Anterior cingulate cortex (tissue), 58 donors: ENCODE results near the gene TSPOAP1.

Experiments used
- DNase-seq, 58 donors: peaks; one replicate each; lab custom pipeline; 2025; lab: John Stamatoyannopoulos, UW

Gene TSPOAP1

DNA sequence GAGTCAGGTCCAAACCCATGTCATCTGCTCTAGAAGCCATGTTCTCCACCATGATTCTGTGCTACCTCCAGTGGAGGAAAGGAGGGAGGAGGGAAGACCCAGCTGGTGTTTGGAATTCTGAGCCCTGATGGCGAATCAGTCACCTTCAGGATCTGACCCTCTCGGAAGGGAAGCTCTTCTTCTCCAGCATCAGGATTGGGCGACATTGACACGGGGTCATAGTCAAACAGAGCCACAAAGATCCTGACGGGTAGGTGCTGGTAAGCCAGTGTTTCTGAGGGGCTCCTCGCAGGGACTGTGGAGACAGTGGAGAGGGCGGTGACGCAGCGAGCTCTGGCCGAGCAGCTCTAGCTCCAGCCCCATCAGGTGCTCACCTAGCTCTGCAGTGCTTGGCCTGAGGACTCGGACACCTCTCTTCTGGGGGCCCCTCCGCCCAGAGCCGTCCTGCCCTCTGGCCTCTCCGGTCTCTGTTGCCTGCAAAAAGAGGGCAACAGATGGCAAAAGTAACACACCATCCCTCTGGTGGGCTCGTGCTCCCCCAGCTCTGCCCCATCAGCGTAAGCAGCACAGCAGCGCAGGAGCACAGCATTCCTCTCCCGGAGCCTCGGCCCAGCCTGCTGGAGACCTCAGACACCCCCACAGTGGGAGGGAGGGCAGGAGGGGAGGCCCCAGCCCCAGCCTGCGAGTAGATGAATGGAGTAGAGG, 21.0 kb downstream of the TSPOAP1 start:
- DNase-seq = no peak

DNA sequence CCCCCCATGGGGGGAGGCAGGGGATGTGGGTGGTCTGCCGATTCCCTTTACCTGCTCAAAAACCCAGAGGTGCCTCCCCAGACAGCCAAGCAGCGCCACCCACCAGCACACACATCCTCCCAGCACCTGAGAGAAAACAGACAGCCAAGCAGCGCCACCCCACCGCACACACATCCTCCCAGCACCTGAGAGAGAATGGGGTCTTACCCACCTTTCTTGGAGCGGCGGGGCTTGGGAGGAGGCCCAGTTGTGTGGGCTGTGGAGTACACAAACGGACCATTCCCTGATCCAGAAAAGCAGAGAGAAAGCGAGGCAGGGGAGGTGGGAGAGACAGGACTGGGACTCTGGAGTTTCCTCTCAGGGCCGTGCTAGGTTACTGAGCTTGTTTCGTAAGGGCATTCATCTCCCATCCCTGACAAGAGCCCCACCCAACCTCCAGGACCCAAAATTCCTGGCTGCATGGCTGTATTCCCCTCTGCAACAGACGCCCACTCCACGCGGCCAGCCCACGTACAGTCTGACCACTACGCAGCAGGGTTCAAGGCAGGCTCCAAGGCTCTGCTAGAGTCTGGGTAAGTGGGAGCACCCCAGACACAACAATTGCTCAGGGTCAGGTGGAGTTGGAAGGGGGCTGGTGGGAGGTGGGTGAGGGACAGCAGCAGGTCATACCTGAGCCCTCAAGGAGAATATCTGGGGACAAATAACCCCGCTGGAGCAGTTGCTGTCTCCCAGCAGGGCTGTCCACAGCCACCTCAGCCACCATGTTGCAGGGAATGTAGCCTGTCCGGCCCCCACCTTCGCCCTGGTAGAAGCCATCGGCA, 22.3 kb downstream of the TSPOAP1 start:
- DNase-seq = no peak

DNA sequence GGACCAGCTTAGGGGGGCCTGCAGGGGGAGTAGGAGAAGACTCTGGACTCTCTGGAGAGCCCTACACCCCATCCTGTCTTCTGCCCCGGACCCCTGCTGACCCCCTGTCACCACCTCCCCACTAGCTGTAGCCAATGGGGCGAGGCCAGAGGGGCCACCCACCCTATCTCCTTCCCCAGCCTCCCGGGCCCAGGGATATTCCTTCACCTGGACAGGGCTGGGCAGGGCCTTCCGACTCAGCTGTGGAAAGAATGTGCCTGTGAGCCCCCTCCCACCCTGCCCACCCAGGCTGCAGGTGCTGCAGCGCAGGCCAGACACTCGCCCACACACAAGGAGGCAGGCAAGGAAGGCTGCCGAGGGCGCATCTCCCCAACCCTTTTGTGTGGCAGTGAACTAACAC, 23.0 kb downstream of the TSPOAP1 start:
- DNase-seq = no peak

DNA sequence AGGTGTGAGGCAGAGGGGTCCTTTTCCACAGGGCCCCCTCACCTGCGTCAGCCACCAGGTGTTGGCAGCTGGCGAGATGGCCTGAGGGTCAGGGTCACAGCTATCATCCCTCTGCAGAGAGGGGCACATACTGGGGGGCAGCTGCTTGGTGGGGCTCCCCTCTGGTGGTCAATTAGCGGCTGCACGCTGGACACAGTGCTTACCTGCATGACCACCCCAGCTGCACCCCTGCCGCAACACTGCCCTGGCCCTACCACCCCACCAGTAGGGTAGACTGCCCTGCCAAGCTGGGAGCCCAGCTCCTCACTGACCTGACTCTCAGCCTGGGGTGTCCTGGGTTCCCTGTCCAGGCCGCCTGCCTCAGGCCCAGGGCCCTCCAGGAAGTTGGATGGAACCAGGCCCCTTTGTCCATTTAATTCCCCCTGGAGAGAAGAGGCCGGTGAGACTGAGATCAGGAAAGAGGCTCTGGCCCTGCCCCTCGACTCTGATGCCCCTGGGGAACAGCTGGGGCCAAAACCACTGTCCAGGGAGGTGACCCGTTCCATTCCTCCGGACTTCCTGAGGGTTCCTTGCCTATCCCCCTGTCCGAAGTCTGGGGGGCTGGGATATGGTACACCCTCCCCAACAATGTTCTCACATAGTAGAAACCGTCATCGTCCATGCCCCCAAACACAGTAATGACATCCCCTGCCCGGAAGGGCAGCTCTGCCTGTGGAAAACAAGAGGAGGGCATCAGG, 23.7 kb downstream of the TSPOAP1 start:
- DNase-seq = no peak

DNA sequence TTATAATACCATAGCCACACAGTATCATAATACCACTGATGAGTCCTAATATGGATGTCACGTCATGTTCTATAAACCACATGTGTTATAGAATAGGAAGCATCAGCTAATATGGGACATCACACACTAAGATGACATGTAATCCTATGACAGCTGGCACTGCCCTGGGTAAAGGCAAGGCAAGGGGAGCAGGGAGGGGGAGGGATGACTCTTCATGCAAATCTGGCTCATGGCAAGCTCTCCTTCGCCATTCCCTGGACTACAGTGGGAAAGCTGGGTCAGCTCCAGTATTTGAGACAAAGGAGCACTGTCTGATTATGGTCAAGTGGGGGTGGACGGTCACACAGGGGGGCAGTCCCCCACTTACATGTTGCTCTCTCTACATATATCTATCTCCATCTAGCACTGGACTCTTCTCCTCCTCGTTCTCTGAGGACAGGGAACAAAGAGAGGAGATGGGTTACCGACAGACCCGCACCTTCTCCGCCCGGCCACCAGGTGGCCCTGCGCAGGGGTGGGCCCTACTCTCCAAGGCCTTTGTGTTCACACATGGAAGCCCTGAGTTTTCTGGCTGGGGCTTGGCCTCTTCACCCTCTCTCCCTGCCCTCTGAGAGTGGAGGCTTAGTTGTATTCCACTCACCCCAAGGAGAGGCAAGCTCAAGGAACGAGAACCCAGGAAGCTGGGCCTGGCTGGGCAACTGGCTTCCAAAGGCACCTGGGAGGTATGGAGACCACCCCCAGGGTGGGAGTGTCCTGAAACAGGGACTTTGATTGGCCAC, 24.4 kb downstream of the TSPOAP1 start:
- DNase-seq = peak in 5 of 58 donors; percentile 26 to 61 (median 35)

DNA sequence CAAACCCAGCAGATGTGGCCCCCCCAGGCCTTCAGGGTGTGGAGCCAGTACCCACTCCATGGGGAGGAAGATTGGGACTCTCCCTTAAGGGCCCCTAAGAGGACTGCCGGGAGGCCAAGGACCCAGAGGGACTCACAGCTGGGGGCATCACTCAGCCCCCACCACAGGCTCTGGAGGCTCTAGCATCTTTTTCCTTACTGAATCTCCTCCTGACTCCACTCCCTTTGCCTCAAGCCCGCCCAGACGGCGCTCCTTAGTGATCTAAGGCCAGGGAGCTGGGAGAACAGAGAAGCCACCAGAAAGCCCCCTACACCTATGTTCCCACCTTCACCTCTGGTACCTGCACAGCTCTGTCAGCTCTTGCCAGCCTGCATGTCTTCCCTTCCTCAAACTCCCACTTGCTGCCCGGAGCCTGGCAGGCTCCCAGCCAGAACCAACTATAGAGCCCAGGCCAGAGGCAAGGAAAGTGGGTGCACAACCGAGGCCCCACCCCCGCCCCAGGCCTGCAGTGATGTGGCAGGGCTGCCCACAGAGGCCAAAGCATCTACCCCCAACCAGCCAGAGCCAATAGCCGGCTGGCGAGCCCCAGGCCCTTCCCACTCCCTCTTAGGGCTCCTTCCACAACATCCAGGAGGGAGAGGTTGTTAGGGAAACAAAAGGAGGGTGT, 25.5 kb downstream of the TSPOAP1 start:
- no peak for DNase-seq

DNA sequence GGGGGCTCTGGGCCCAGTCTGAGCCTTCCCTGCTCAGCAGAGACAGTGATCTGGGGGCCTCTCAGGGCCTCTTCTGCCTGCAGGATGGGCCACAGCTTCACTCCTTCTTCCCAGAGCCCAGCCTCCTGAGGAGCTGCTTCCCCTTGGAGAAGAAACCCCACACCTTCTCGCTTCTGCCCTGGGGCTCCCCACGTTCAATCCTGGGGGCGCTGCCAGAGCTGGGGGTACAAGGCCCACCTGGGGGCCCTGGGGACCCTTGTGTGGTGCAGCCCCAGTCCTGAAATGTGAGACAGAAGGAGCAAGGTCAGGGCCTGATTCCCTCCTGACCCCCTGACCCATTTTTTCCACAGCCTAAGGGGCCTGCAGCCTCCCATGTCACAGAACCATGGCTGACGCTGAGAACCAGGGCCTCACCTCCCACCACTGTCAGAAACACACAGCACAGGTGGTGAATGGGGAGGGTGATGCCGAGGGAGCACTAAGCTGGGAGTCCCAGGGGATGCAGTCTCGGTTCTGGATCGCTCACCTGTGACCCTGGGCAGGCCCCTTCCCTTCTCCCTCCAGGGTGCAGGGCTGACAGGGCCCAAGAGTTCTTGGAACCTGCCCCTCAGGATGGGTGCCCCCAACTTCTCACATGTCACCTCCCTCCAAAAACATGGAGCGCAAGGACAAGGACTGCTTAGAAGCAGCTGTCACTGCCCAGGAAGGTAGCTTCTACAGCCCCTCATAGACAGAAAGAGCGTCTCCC, 26.2 kb downstream of the TSPOAP1 start:
- DNase-seq = no peak

DNA sequence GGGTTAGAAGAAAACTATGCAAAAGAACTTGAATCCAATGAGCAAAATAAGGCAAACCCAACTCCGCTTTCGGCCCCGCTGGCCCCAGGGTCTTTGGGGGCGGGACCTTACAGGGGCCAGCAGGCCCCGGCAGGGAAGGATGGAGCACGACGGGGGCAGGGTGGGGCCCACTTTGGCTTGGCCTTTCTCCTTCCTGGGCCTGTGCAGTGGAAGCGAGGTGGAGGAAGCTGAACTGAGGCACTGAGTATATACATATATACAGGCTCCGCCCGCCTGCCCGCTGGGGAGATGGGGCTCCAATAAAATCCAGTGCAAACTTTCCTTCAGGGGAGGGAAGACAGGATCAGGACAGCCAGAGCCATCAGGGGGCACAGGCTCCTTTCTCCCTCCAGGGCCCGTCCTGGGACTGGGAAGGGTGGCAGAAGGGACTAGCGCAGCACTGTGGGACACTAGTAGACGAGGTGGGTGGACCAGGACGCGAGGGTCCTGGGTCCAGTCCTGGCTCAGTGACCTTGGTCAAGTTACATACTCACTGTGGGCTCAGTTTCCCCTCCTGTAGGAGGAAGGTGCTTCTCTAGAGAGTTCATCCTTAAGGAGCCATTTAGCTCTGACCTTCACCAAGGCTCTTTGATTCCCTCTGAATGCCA, 27.0 kb downstream of the TSPOAP1 start:
- no peak for DNase-seq

DNA sequence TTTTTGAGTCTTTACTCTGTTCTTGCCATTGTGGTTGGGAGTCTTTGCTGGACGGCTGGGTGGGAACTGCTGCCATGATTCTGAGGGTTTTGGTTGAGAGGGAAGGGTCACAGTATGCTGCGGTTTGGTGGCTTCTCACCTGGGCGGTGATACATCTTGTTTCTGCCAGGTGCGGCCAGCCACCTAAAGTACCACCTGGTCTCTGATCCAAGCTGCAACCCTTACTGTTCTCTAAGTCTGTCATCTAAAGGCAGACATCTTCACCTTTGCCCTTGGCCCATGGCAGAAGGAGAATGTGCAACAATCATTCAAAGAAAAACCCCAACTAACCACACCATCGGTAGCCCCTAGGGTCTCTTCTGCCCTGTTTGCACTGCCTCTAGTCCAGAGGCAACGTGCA, 28.3 kb downstream of the TSPOAP1 start:
- no peak for DNase-seq

DNA sequence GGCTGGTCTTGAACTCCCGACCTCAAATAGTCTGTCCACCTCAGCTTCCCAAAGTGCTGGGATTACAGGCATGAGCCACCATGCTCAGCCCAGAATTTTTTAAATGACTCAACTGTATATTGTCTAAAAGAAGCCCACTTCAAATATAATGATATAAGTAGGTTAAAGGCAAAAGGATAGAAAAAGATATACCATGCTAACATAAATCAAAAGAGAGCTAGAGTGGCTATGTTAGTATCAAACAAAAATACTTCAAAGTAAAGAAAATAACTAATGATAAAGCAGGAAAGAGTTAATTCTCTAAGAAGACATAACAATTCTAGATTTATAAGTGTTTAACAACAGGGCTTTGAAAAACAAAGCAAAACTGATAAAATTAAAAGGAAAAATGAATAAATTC, 34.6 kb downstream of the TSPOAP1 start:
- no peak for DNase-seq

DNA sequence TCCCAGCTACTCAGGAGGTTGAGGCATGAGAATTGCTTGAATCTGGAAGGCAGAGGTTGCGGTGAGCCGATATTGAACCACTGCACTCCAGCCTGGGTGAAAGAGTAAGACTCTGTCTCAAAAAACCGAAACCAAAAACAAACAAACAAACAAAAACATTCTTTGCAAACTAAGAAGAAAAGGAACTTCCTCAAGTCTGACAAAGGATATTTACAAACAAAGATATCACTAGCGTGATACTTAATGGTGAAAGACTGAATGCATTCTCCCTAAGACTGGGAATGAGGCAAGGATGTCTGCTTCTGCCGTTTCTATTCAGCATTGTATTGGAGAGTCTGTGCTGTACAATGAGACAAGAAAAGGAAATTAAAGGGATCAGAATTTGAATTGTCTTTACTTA, 37.3 kb downstream of the TSPOAP1 start:
- DNase-seq = no peak

DNA sequence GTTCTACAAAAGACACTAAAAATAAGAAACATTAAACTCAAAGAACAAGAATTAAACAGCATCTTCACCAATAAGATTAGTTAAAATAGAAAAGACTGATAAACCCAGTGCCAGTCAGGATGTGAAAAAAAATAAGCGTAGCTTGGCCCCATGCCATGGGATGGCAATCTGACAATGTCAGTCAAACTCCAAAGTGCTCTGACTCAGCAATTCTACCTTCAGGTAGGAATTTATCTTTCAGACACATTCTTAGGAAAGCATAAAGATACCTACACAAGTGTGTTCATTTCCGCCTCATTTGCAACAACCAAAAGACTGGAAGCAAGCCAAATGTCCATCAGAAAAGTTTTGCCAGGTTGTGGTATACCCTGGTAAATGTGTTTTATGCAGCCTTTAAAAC, 38.7 kb downstream of the TSPOAP1 start:
- DNase-seq = no peak

DNA sequence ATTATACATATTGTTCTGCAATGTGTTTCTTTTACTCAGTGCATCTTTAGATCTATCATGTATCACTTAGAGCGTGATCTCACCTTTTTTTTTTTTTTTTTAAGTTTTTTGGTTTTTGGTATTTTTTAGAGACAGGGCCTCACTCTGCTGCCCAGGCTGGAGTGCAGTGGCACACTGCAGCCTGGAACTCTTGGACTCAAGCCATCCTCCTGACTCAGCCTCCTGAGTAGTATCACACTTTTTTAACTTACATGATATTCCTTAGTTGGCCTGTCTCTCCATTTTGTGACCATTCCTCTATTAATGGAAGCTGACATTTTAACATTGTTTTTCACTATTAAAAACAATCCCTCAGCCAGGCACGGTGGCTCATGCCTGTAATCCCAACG, 43.2 kb downstream of the TSPOAP1 start:
- no peak for DNase-seq

DNA sequence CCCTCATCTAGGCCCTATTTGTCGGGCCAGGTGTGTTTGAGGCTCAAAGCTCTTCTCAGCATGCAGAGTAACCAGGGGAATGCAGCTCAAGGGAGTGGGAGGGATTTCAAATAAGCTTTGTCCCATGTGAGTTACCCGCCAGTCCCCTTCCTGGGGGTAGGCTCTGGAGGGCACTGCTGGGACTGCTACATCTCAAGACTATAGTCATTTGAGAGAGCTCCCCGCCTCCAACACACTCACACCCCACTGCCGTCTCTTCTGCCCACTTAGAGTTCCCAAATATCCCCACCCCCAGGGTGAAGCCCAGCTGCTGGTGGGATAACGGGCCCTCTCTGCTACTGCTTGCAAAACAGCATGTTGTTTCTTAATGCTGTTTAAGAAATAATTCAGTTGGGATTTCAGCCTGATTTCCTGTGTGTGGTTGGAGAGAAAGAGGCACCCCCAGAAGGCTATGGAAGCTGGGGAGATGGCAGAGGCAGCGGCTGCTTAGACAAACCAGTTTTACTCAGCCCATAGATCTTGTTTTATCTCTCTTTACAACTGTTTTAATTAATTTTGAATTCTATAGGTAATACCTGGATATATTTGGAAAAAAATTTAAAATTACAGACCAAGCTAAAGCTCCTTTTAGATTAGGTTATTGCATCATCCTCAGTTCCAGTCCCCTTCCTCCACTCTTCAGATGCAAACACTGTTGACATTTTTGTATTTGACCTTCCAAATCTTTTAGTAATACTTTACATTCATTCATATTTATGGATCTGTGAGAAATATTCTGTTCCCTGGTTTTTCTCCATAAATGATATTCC, 43.8 kb downstream of the TSPOAP1 start:
- DNase-seq = no peak

DNA sequence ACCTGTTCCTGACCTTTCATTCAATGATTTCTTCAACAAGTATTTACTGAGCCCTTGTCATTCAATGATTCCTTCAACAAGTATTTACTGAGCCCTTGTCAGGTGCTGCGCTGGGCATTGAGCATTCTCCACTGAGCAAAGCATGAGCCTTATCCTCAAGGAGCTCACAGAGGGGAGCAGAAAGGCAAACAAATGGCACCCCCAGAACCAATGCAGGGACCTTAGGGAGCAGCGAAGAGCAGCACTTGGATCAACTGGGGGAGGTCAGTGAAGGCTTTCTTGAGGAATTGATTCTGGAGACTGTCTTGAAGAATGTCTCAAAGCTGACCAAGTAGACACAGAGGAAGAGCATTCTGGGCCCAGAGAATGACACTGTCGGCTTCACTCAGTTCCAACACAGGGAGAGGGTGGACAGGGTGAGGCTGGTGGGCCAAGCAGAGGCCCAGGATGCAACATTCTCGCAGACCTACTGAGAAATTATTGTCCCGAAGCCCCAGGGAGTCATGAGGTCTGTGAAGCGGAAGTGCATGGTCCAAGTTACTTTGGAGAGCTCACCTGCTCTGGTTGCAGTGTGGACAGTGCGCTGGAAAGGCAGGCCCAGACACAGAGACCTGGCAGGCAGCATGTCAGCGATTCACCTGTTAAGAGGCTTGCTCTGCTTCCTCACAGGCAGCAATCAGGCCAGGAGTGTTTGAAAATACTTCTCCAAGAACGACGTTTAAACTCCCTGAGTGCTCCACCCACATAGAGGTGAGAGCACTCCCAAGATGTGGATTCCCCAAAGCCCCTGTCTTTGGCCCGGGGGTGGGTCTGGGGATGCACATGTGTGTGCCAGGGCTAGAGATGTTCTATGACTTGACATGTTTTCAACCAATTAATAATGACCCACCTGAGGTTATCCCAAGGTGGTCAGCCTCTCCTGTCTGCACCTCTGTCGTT, 44.7 kb downstream of the TSPOAP1 start:
- no peak for DNase-seq

DNA sequence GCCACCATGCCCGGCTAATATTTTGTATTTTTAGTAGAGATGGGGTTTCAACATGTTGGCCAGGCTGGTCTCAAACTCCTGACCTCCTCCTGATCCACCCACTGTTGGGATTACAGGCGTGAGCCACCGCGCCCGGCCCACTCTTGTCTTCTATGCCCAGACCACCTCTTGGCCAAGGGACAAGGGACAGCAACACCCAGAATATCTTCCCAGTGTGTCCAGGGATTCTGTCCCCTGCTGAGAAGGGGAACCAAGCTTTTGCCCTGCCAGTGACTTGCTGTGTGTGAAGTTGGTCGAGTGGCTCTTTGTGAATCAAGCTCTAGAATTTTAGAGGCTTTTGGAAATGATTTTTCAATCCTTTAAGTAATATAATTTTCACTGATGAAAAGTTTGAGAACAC, 46.2 kb downstream of the TSPOAP1 start:
- no peak for DNase-seq

DNA sequence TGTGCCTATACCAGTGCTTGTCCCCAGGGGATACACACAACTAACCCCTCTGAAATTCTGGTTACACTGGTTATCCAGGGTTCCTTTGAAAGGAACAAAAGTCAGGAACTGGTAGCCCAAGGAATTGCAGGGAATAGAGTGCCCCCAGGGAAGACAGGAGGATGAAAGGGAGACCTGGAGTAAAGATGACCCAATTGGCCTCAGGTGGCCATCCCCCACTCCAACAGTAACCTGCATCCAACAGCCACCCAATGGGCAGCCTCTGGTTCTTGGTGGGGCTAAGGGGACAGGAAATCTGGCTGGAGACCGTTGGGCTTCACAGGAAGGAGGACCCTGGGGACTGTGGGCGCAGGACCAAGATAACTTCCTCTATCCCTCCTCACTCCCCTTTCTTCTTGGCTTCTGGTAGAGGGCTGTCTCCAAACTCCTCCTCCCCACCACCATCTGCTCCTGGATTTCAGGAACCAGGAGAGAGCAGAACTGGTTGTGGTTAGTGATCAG, 47.0 kb downstream of the TSPOAP1 start:
- DNase-seq = no peak
